ENCODE results near the gene ARL10.
"Not testable (repeated sequence)": the region's sequence is repeated elsewhere in the genome, so short reads cannot be mapped to it uniquely, and the experiment has no call there.

Gene ARL10

GRCh38 chr5:176389135-176390123, 24.1 kb downstream of the ARL10 start:
- DNase-seq: no peak

GRCh38 chr5:176391479-176391878, 26.2 kb downstream of the ARL10 start:
- DNase-seq: no peak

- no peak for DNase-seq
Observed at GRCh38 chr5:176391999-176392398, 26.7 kb downstream of the ARL10 start.

- DNase-seq: no peak
Observed at GRCh38 chr5:176392526-176392925, 27.2 kb downstream of the ARL10 start.

- DNase-seq: no peak
Observed at GRCh38 chr5:176394096-176394495, 28.8 kb downstream of the ARL10 start.

GRCh38 chr5:176394881-176395675, 29.8 kb downstream of the ARL10 start:
- DNase-seq: no peak

GRCh38 chr5:176396330-176396729, 31.0 kb downstream of the ARL10 start:
- no peak for DNase-seq

- no peak for DNase-seq
Observed at GRCh38 chr5:176397736-176398420, 32.6 kb downstream of the ARL10 start.

- no peak for DNase-seq
Observed at GRCh38 chr5:176400382-176401156, 35.3 kb downstream of the ARL10 start.

GRCh38 chr5:176401281-176402205, 36.3 kb downstream of the ARL10 start:
- DNase-seq: no peak

GRCh38 chr5:176405656-176406435, 40.6 kb downstream of the ARL10 start:
- DNase-seq: no peak

GRCh38 chr5:176406436-176407052, 41.3 kb downstream of the ARL10 start:
- no peak for DNase-seq

GRCh38 chr5:176407456-176408251, 42.4 kb downstream of the ARL10 start:
- no peak for DNase-seq

- not testable (repeated sequence) for DNase-seq
Observed at GRCh38 chr5:176408252-176408573, 42.9 kb downstream of the ARL10 start.

- DNase-seq: no peak
Observed at GRCh38 chr5:176408590-176408989, 43.3 kb downstream of the ARL10 start.

GRCh38 chr5:176409765-176410164, 44.5 kb downstream of the ARL10 start:
- no peak for DNase-seq

GRCh38 chr5:176410486-176411180, 45.3 kb downstream of the ARL10 start:
- no peak for DNase-seq

GRCh38 chr5:176412517-176413254, 47.4 kb downstream of the ARL10 start:
- DNase-seq: no peak

All from T-helper 9 cell (primary cell).